ENCODE results near the gene UBL4A. TPM values are rescaled to one million over a fixed set of nuclear protein-coding genes. Genes with fewer than 3 reads are reported as not detected.

The UBL4A gene
- polyA plus RNA-seq, 1 of the 3 experiments (the other 2 are of a cell fraction), result 27.8 TPM

- H3F3A ChIP-seq (replicated peaks; ENCODE audit: insufficient read depth), result no peaks in the 10 kb centered on the region
- no peak overlapping the region for H3K9ac ChIP-seq
- 49% methylated on average over 14 of the region's 14 CpGs for whole genome bisulfite sequencing (ENCODE audit: low lambda C conversion rate)
- H2AFZ ChIP-seq (ENCODE audit: low read depth), result no peak overlapping the region
- no peak overlapping the region for H3K4me3 ChIP-seq (ENCODE audit: low read depth in 2 of 2, low read length in 1 of 2)
- H3K27ac ChIP-seq (ENCODE audit: low read depth in 2 of 2, low read length in 1 of 2), result no peak overlapping the region
- no peaks in the 10 kb centered on the region for H3K4me1 ChIP-seq (ENCODE audit: control insufficient read depth in 1 of 2, insufficient read depth in 2 of 2, low read depth in 1 of 2, low read length in 1 of 2)
- no peak for TF ChIP-seq RXRA (IDR thresholded peaks at IDR 0.05; ENCODE audit: borderline replicate concordance, low read depth)
- no peak for TF ChIP-seq ZBTB33 (IDR thresholded peaks at IDR 0.05; ENCODE audit: borderline replicate concordance, low read depth)
- no peak overlapping the region for H3K4me2 ChIP-seq
- no peaks in the 10 kb centered on the region for H3K9me2 ChIP-seq
- no peaks in the 10 kb centered on the region for H3K9me3 ChIP-seq
- ChIA-PET POLR2A (no interaction called here), CTCF (no interaction called here)
- H3K79me2 ChIP-seq (ENCODE audit: insufficient read depth), result no peaks in the 10 kb centered on the region
- peaks cover 0 to 20% of the 10 kb centered on the region in 2 experiments for H3K36me3 ChIP-seq (replicated peaks in 1 of 2; ENCODE audit: control insufficient read depth in 1 of 2, insufficient read depth in 2 of 2, low read length in 1 of 2)
- H3K27me3 ChIP-seq (ENCODE audit: insufficient read depth), result peaks cover 13% of the 10 kb centered on the region
- no peak for DNase-seq
- 0 out of 2 replicates have a peak, but pooled peaks cover 8% of the 10 kb centered on the region for H4K20me1 ChIP-seq (ENCODE audit: insufficient read depth)
Measured at GRCh38 chrX:154470434-154470833, 16.0 kb downstream of the UBL4A start.

GRCh38 chrX:154469880-154470279, 16.5 kb downstream of the UBL4A start:
- WGBS (ENCODE audit: low lambda C conversion rate), result 84% methylated on average over 7 of the region's 18 CpGs
- 0 out of 2 replicates have a peak, but pooled peaks cover 8% of the 10 kb centered on the region for H4K20me1 ChIP-seq (ENCODE audit: insufficient read depth)
- no peak for DNase-seq
- H3K4me3 ChIP-seq (ENCODE audit: low read depth in 2 of 2, low read length in 1 of 2), result no peak overlapping the region
- CTCF ChIA-PET, result no interaction called here
- H3K4me2 ChIP-seq, result no peak overlapping the region
- POLR2A ChIA-PET, result no interaction called here
- no peak for TF ChIP-seq RXRA (IDR thresholded peaks at IDR 0.05; ENCODE audit: borderline replicate concordance, low read depth)
- TF ChIP-seq JUND (IDR thresholded peaks at IDR 0.05), result no peak
- no peak for TF ChIP-seq USF1 (IDR thresholded peaks at IDR 0.05; ENCODE audit: borderline replicate concordance, low read depth)
- no peak for TF ChIP-seq YY1 (IDR thresholded peaks at IDR 0.05; ENCODE audit: low read depth)
- H3K36me3 ChIP-seq (replicated peaks in 1 of 2; ENCODE audit: control insufficient read depth in 1 of 2, insufficient read depth in 2 of 2, low read length in 1 of 2), result peaks cover 0 to 23% of the 10 kb centered on the region in 2 experiments
- peaks cover 13% of the 10 kb centered on the region for H3K27me3 ChIP-seq (ENCODE audit: insufficient read depth)
- no peaks in the 10 kb centered on the region for H3F3A ChIP-seq (replicated peaks; ENCODE audit: insufficient read depth)
- H3K27ac ChIP-seq (ENCODE audit: low read depth in 2 of 2, low read length in 1 of 2), result no peak overlapping the region
- H3K4me1 ChIP-seq (ENCODE audit: control insufficient read depth in 1 of 2, insufficient read depth in 2 of 2, low read depth in 1 of 2, low read length in 1 of 2), result no peaks in the 10 kb centered on the region
- H3K9ac ChIP-seq, result no peak overlapping the region
- H3K9me3 ChIP-seq, result no peaks in the 10 kb centered on the region
- H3K9me2 ChIP-seq, result no peaks in the 10 kb centered on the region
- H3K79me2 ChIP-seq (ENCODE audit: insufficient read depth), result no peaks in the 10 kb centered on the region
- no peak overlapping the region for H2AFZ ChIP-seq (ENCODE audit: low read depth)

GRCh38 chrX:154469114-154469513, 17.3 kb downstream of the UBL4A start:
- Histone ChIP-seq H4K20me1 (ENCODE audit: insufficient read depth) (0 out of 2 replicates have a peak, but pooled peaks cover 8% of the 10 kb centered on the region), H2AFZ (ENCODE audit: low read depth) (no peak overlapping the region), H3K4me2 (no peak overlapping the region), H3K9me2 (no peaks in the 10 kb centered on the region), H3F3A (replicated peaks; ENCODE audit: insufficient read depth) (no peaks in the 10 kb centered on the region), H3K9ac (no peak overlapping the region), H3K27me3 (ENCODE audit: insufficient read depth) (peaks cover 13% of the 10 kb centered on the region), H3K27ac (ENCODE audit: low read depth in 2 of 2, low read length in 1 of 2) (no peak overlapping the region), H3K4me3 (ENCODE audit: low read depth in 2 of 2, low read length in 1 of 2) (no peak overlapping the region), H3K36me3 (replicated peaks in 1 of 2; ENCODE audit: control insufficient read depth in 1 of 2, insufficient read depth in 2 of 2, low read length in 1 of 2) (peaks cover 0 to 26% of the 10 kb centered on the region in 2 experiments), H3K9me3 (no peaks in the 10 kb centered on the region), H3K79me2 (ENCODE audit: insufficient read depth) (no peaks in the 10 kb centered on the region), H3K4me1 (ENCODE audit: control insufficient read depth in 1 of 2, insufficient read depth in 2 of 2, low read depth in 1 of 2, low read length in 1 of 2) (no peaks in the 10 kb centered on the region)
- no peak for TF ChIP-seq USF2 (IDR thresholded peaks at IDR 0.05; ENCODE audit: borderline replicate concordance, low read depth, low read length)
- TF ChIP-seq RXRA (IDR thresholded peaks at IDR 0.05; ENCODE audit: borderline replicate concordance, low read depth), result no peak
- TF ChIP-seq EP300 (IDR thresholded peaks at IDR 0.05; ENCODE audit: borderline replicate concordance in 1 of 2, low read depth in 1 of 2, low read length in 1 of 2), result no peak
- TF ChIP-seq CHD2 (IDR thresholded peaks at IDR 0.05; ENCODE audit: low read length, partially characterized antibody), result no peak
- no peak for TF ChIP-seq YY1 (IDR thresholded peaks at IDR 0.05; ENCODE audit: low read depth)
- DNase-seq, result no peak
- WGBS (ENCODE audit: low lambda C conversion rate), result 51% methylated on average over 6 of the region's 9 CpGs
- ChIA-PET POLR2A (no interaction called here), CTCF (no interaction called here)
